Thoracic aorta (tissue), 2 donors: ENCODE results near the gene DCTN4. TPM values are rescaled to one million over a fixed set of nuclear protein-coding genes. Genes with fewer than 3 reads are reported as not detected.

Source experiments
- ATAC-seq: fragments of 150-250 bp; one replicate; pipeline ENCODE4 v1.8.0; 2017; ENCODE audit warnings: low read depth; ENCODE audit not compliant: insufficient number of reproducible peaks, low FRiP score
- DNase-seq: peaks from one replicate; pipeline ENCODE4 v3.0.0-alpha.2; 2020; ENCODE audit warnings: low spot score
- H3K27ac ChIP-seq, 2 donors: fragments of 200-600 bp; sonication (generic); 1 replicate in 1 of 2; 2 replicates in 1 of 2; pipeline ENCODE4 v1.5.1; 2016; ENCODE audit warnings: mild to moderate bottlenecking in 2 of 2, moderate library complexity in 2 of 2
- H3K27me3 ChIP-seq: fragments of 200-600 bp; sonication (generic); replicated peaks from 2 replicates; pipeline ENCODE4 v1.6.0; 2016; ENCODE audit warnings: mild to moderate bottlenecking; ENCODE audit not compliant: insufficient read depth
- H3K36me3 ChIP-seq: fragments of 200-600 bp; sonication (generic); one replicate; pipeline ENCODE4 v1.5.1; 2016
- H3K4me1 ChIP-seq, 2 donors: fragments of 200-600 bp; sonication (generic); 1 replicate in 1 of 2; 2 replicates in 1 of 2; pipeline versions ENCODE4 v1.5.1 to v1.6.0; 2016; ENCODE audit warnings: low read depth in 2 of 2, mild to moderate bottlenecking in 1 of 2; ENCODE audit not compliant: control insufficient read depth in 1 of 2
- H3K4me3 ChIP-seq: fragments of 200-600 bp; sonication (generic); 2 replicates; pipeline ENCODE4 v1.5.1; 2016; ENCODE audit warnings: mild to moderate bottlenecking
- H3K9me3 ChIP-seq: fragments of 200-600 bp; sonication (generic); 2 replicates; pipeline ENCODE4 v1.5.1; 2016
- CTCF ChIP-seq: fragments of 200-600 bp; sonication (generic); IDR thresholded peaks from one replicate; pipeline ENCODE4 v1.5.1; 2019; ENCODE audit warnings: antibody characterized with exemption
- total RNA-seq, 2 donors: library from RNA; depleted of rRNA; stranded (reverse); fragments of >200 nt; gene quantifications; one replicate each; pipeline versions ENCODE4 v1.1.0 to v1.2.3, GENCODE V29; 2016

Gene DCTN4
- total RNA-seq, 2 donors from 2014 or later: 37.9 to 49.0 TPM

DNA sequence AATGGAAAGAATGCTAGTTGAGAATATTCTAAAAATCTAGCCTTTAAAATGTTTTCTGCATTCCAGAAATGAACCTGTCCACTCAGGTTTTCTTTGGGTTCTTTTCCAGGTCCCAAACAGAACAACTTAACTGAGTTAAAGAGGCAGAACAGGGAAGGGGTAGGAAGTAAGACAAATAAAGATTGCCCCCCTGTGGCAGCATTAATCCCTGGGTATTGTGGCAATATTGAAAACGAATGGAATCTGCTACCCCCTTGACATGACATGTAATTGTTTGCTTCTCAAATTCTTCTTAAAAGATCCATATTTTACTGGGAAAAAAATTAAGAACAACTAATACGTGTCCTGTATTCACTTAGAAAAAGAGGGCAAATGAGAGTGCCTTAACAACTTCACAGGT lies 48.7 kb downstream of the DCTN4 start:
- TF ChIP-seq CTCF: peak; percentile 30
- no peak overlapping the region for H3K4me3 ChIP-seq
- H3K36me3 ChIP-seq: peaks cover 39% of the 10 kb centered on the region
- no peaks in the 10 kb centered on the region for H3K27me3 ChIP-seq
- H3K27ac ChIP-seq: no peak overlapping the region
- H3K4me1 ChIP-seq: no peaks in the 10 kb centered on the region
- no peak for DNase-seq
- ATAC-seq: no peak
- no peaks in the 10 kb centered on the region for H3K9me3 ChIP-seq

- Histone ChIP-seq H3K27ac (no peak overlapping the region), H3K9me3 (no peaks in the 10 kb centered on the region), H3K36me3 (peaks cover 21% of the 10 kb centered on the region), H3K4me3 (no peak overlapping the region), H3K27me3 (no peaks in the 10 kb centered on the region), H3K4me1 (no peaks in the 10 kb centered on the region)
- TF ChIP-seq CTCF: no peak
- DNase-seq (no peak), ATAC-seq (no peak)
Observed at GRCh38 chr5:150706776-150707390, 51.9 kb downstream of the DCTN4 start.

- Histone ChIP-seq H3K36me3 (peaks cover 4% of the 10 kb centered on the region), H3K4me3 (no peak overlapping the region), H3K9me3 (no peaks in the 10 kb centered on the region), H3K27me3 (no peaks in the 10 kb centered on the region), H3K27ac (no peak overlapping the region), H3K4me1 (peaks cover 9 to 13% of the 10 kb centered on the region in 2 donors)
- no peak for DNase-seq
- no peak for ATAC-seq
- TF ChIP-seq CTCF: no peak
Observed at GRCh38 chr5:150703762-150704161, 55.1 kb downstream of the DCTN4 start.

- peak; percentile 57 for TF ChIP-seq CTCF
- ATAC-seq: peak; percentile 92
- H3K9me3 ChIP-seq: no peaks in the 10 kb centered on the region
- H3K27ac ChIP-seq: peak within 1 kb of the TSS; percentile 96 to 98
- DNase-seq: peak; percentile 82
- H3K4me1 ChIP-seq: peaks cover 9 to 17% of the 10 kb centered on the region in 2 donors
- peaks cover 24% of the 10 kb centered on the region for H3K36me3 ChIP-seq
- H3K27me3 ChIP-seq: no peaks in the 10 kb centered on the region
- peak within 1 kb of the TSS; percentile 97 for H3K4me3 ChIP-seq
Observed at GRCh38 chr5:150700594-150701377, 58.0 kb downstream of the DCTN4 start, which contains the start of gene RBM22. Gene RBM22, minus strand, starts transcription at chr5:150701062. Its CDS starts 77 bp downstream, at chr5:150700985.

DNA sequence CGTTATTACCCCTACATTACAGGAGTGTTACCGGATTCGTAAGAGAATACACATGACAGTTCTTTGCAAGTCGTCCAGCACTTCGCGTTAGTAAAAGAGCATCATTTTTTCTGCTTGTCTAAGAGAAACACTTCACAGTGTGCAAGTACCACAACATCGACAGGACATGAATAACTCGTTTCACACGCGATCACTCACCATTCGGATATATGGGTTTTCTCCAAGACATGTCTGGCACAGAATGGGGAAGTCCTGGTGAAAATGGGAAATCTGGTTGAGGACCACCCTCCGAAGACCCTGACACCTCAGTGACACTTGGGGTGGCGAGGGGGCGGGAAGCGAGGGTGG lies 58.6 kb downstream of the DCTN4 start:
- ATAC-seq: no peak
- DNase-seq: peak; percentile 31
- Histone ChIP-seq H3K36me3 (peaks cover 30% of the 10 kb centered on the region), H3K9me3 (no peaks in the 10 kb centered on the region), H3K4me3 (peak overlapping the region; percentile 97), H3K27ac (peak overlapping the region; percentile 96 to 98), H3K27me3 (no peaks in the 10 kb centered on the region), H3K4me1 (peaks cover 9 to 17% of the 10 kb centered on the region in 2 donors)
- no peak for TF ChIP-seq CTCF
